ENCODE data around the gene NEURL4. TPM values are rescaled to one million over a fixed set of nuclear protein-coding genes. Genes with fewer than 3 reads are reported as not detected.
"Not testable (repeated sequence)": the region's sequence is repeated elsewhere in the genome, so short reads cannot be mapped to it uniquely, and the experiment has no call there.

The NEURL4 gene
- total RNA-seq, 1 donor from 2014 or later, result 61.5 TPM

DNA sequence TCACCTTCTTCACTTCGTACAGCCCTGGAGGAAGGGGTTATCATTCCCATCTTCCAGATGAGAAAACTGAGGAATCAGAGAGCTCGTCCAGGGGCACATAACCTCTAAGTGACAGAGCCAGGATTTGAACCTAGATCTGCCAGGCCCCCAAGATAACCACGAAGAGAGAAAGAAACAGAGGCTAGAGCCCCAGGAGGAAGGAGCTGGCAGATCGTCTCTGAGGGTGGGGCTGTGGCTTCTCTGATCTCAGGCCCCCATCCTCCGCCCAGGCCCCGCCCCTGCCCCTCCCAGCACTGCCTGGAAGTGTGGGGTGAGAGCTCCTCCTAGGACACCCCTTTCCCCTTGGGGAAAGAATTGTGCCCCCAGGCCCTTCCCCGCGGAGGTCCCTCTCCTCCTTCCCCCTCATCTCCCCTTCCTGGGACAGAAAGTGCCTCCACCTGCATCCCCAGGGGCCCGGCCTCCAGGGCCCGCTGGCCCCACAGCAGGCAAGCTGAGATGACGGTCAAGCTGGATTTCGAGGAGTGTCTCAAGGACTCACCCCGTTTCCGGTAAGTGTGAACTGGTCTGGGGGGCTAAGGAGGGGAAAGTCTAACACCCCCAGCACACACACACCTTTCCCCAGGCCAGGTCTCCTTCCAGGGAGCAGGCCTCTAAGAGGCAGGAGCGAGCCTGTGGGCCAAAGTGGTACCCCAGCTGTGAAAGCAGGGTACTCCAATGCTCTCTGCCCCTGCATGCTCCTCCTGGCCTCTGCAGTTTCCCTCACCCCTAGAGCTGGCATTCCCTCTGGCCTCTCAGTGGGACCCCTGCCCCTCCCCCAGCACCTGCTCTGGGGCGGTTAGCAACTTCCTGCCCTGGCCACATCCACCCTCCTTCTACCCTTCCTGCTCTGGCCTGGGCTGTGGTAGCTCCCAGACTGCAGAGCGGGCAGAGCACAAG is 7.4 kb upstream of the NEURL4 start, which contains the start of gene ACAP1:
Gene ACAP1 (plus strand): TSS at position 290 of the 936 bp plus-strand sequence. CDS start 206 bp downstream, at position 496.
- H3K27ac Mint-ChIP-seq, result no peak within 1 kb of the TSS
- H3K4me3 Mint-ChIP-seq, result no peak within 1 kb of the TSS
- no peaks in the 10 kb centered on the region for H3K4me1 Mint-ChIP-seq (ENCODE audit: unreplicated experiment)
- H3K36me3 Mint-ChIP-seq, result no peaks in the 10 kb centered on the region
- DNase-seq (ENCODE audit: extremely low spot score, unreplicated experiment), result no peak
- no peaks in the 10 kb centered on the region for H3K9me3 Mint-ChIP-seq
- TF ChIP-seq, protein P1, sequence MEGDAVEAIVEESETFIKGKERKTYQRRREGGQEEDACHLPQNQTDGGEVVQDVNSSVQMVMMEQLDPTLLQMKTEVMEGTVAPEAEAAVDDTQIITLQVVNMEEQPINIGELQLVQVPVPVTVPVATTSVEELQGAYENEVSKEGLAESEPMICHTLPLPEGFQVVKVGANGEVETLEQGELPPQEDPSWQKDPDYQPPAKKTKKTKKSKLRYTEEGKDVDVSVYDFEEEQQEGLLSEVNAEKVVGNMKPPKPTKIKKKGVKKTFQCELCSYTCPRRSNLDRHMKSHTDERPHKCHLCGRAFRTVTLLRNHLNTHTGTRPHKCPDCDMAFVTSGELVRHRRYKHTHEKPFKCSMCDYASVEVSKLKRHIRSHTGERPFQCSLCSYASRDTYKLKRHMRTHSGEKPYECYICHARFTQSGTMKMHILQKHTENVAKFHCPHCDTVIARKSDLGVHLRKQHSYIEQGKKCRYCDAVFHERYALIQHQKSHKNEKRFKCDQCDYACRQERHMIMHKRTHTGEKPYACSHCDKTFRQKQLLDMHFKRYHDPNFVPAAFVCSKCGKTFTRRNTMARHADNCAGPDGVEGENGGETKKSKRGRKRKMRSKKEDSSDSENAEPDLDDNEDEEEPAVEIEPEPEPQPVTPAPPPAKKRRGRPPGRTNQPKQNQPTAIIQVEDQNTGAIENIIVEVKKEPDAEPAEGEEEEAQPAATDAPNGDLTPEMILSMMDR (conservative IDR thresholded peaks at IDR 0.05), result no peak
- H3K27me3 Mint-ChIP-seq, result peaks cover 8% of the 10 kb centered on the region

DNA sequence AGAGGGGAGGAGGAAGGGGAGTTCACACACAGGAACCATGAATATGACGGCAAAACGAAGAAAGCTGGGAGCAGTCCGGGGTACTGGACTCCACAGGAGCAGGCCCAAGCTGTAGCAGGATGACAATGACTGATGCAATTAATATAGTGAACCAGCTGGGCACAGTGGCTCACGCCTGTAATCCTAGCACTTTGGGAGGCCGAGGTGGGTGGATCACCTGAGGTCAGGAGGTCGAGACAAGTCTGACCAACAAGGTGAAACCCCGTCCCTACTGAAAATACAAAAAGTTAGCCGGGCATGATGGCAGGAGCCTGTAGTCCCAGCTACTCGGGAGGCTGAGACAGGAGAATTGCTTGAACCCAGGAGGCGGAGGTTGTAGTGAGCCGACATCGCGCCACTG is 6.6 kb upstream of the NEURL4 start:
- not testable (repeated sequence) for H3K4me1 Mint-ChIP-seq (ENCODE audit: unreplicated experiment); H3K36me3 Mint-ChIP-seq; H3K4me3 Mint-ChIP-seq; H3K9me3 Mint-ChIP-seq; DNase-seq (ENCODE audit: extremely low spot score, unreplicated experiment); H3K27me3 Mint-ChIP-seq; H3K27ac Mint-ChIP-seq

DNA sequence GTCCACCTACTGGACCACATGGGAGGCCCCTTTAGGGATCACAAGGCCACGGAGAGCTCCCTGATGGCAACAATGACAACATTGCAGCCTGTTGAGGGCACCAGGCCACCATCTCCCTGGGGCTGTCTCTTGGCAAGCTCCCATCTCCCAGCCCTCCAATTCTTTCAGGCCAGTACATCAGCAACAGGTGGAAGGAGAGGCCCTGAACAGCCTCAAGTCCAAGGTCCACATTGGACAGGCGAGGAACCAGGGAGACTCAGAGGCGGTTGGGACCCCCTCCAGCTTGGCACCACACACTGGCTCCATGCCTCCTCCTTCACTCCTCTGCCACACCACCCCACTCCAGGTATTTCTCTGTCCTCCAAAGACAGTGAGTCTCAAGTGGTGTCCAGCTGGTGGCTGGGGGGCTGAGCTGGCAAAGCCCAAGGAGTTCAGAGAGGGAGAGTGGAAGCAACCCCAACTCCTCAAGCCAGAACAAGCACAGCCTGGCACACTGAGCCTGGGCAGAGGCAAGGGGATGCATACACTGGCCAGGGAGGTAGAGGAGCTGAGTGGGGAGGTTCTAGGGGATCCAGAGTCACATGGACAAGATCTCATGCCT is 5.9 kb upstream of the NEURL4 start:
- Mint-ChIP-seq H3K9me3 (no peaks in the 10 kb centered on the region), H3K36me3 (no peaks in the 10 kb centered on the region), H3K4me3 (no peak overlapping the region), H3K27ac (no peak overlapping the region), H3K4me1 (ENCODE audit: unreplicated experiment) (peaks cover 2% of the 10 kb centered on the region), H3K27me3 (peaks cover 5% of the 10 kb centered on the region)
- no peak for DNase-seq (ENCODE audit: extremely low spot score, unreplicated experiment)
- TF ChIP-seq, protein P1 (conservative IDR thresholded peaks at IDR 0.05), result no peak

DNA sequence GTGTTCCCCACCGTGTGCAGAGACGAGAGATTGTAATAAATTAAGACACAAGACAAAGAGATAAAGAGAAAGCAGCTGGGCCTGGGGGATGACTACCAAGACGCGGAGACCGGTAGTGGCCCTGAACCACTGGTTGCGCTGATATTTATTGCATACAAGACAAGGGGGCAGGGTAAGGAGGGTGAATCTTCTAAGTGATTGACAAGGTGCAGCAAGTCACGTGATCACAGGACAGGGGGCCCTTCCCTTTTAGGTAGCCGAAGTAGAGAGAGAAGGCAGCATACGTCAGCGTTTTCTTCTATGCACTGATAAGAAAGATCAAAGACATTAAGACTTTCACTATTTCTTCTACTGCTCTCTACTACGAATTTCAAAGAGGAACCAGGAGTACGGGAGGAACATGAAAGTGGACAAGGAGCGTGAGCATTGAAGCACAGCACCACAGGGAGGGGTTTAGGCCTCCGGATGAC is 3.5 kb upstream of the NEURL4 start:
- H3K4me1 Mint-ChIP-seq (ENCODE audit: unreplicated experiment), result peaks cover 20% of the 10 kb centered on the region
- DNase-seq (ENCODE audit: extremely low spot score, unreplicated experiment); H3K36me3 Mint-ChIP-seq; H3K27me3 Mint-ChIP-seq; H3K27ac Mint-ChIP-seq; H3K4me3 Mint-ChIP-seq; H3K9me3 Mint-ChIP-seq: not testable (repeated sequence)

DNA sequence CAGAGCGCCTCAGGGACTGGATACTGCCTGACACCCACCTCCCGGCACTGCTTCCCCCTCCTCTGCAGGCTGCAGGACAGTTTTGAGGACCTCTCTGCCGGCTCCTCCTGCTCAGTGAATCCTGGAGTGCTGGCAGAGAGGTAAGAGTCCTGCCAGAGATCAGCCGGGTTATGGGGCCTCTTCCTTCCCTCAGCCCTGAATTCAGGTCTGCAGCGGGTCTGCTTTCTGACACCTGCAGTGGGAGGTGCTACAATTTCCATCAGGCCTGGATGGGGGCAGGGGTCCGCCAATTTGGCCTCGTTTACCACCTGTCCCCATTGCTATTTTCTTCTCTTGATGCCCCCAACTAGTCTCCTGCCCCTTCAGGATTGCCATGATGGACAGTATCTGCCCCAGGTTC is 3.0 kb upstream of the NEURL4 start:
- Mint-ChIP-seq H3K4me1 (ENCODE audit: unreplicated experiment) (peaks cover 22% of the 10 kb centered on the region), H3K27ac (no peak overlapping the region)

DNA sequence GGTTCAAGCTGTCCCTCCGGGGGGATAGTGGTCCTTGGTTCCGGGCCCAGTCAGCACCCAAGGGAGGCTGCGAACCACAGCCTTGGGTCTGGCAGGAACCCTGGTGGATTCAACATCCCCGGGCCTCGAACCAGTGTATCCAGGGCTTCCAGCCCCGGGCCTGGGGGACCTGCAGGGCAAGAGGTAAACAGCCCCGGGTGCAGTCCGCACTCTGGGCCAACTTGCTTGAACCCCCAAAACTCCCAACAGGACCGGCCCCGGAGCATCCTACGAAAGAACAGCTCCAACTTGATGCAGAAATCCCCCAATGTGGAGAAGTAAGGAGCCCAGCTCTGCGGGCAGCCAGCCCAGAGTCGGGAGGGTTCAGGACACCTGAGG is 1.5 kb upstream of the NEURL4 start:
- H3K36me3 Mint-ChIP-seq, result no peaks in the 10 kb centered on the region
- peaks cover 22% of the 10 kb centered on the region for H3K4me1 Mint-ChIP-seq (ENCODE audit: unreplicated experiment)
- TF ChIP-seq, protein P1 (conservative IDR thresholded peaks at IDR 0.05), result no peak
- H3K9me3 Mint-ChIP-seq, result no peaks in the 10 kb centered on the region
- H3K4me3 Mint-ChIP-seq, result peak overlapping the region; percentile 93
- no peak for DNase-seq (ENCODE audit: extremely low spot score, unreplicated experiment)
- H3K27ac Mint-ChIP-seq, result no peak overlapping the region
- no peaks in the 10 kb centered on the region for H3K27me3 Mint-ChIP-seq

More for the DNA sequence above, 3.0 kb upstream of the NEURL4 start:
- no peaks in the 10 kb centered on the region for H3K9me3 Mint-ChIP-seq
- TF ChIP-seq, protein P1 (conservative IDR thresholded peaks at IDR 0.05), result no peak
- H3K4me3 Mint-ChIP-seq, result no peak overlapping the region
- no peaks in the 10 kb centered on the region for H3K36me3 Mint-ChIP-seq
- H3K27me3 Mint-ChIP-seq, result peaks cover 2% of the 10 kb centered on the region
- DNase-seq (ENCODE audit: extremely low spot score, unreplicated experiment), result no peak
